ENCODE results near the gene DGKG. TPM values are rescaled to one million over a fixed set of nuclear protein-coding genes. Genes with fewer than 3 reads are reported as not detected.

DGKG gene
- total and polyA plus RNA-seq, 10 of the 15 experiments (the other 5 are each of a cell fraction or from before 2014, with no cell fraction given), result 0.39 to 6.2 (median 4.7) TPM

- no peak for TF ChIP-seq EP300 (IDR thresholded peaks at IDR 0.05; ENCODE audit: borderline replicate concordance in 1 of 2, control insufficient read depth in 1 of 2, low read depth in 2 of 2, low read length in 2 of 2)
- no peak for TF ChIP-seq SIX5 (IDR thresholded peaks at IDR 0.05; ENCODE audit: low read depth, low read length, severe bottlenecking)
- TF ChIP-seq CHD1 (IDR thresholded peaks at IDR 0.05; ENCODE audit: low read depth, low read length), result no peak
- TF ChIP-seq NFXL1 (IDR thresholded peaks at IDR 0.05; ENCODE audit: borderline replicate concordance), result no peak
Measured at GRCh38 chr3:186129206-186129605, 232.8 kb downstream of the DGKG start (continued).

- Histone ChIP-seq H3K4me2 (ENCODE audit: control insufficient read depth, insufficient read depth) (no peak overlapping the region), H2AFZ (ENCODE audit: control insufficient read depth, low read depth, low read length) (no peak overlapping the region), H3K79me2 (ENCODE audit: control insufficient read depth, insufficient read depth, low read length) (no peaks in the 10 kb centered on the region), H3K9ac (ENCODE audit: control insufficient read depth, insufficient read depth, low read length) (no peak overlapping the region), H3K4me3 (no peak overlapping the region), H4K20me1 (ENCODE audit: control insufficient read depth, insufficient read depth) (no peaks in the 10 kb centered on the region), H3K27ac (ENCODE audit: control insufficient read depth, insufficient read depth) (no peak overlapping the region), H3K4me1 (ENCODE audit: control insufficient read depth, insufficient read depth, low read length) (no peaks in the 10 kb centered on the region), H3K36me3 (ENCODE audit: control insufficient read depth in 2 of 2, insufficient read depth in 2 of 2, low read length in 1 of 2) (no peaks in the 10 kb centered on the region), H3K9me3 (replicated peaks; ENCODE audit: control insufficient read depth, insufficient read depth, low read length) (no peaks in the 10 kb centered on the region), H3K27me3 (replicated peaks in 1 of 2; ENCODE audit: control insufficient read depth in 2 of 2, insufficient read depth in 2 of 2, low read length in 1 of 2) (no peaks in the 10 kb centered on the region; a peak in 1 of 4 replicates)
- DNase-seq (ENCODE audit: low read depth, low spot score) (no peak), FAIRE-seq (no peak), ATAC-seq (no peak)
- TF ChIP-seq CEBPB (IDR thresholded peaks at IDR 0.05; ENCODE audit: borderline replicate concordance in 1 of 2, low read depth in 2 of 2, low read length in 2 of 2), result no peak
- 61% methylated on average over 8 of the region's 8 CpGs for WGBS (ENCODE audit: insufficient coverage, insufficient replicate concordance, low lambda C conversion rate, missing lambda C conversion rate)
- RAD21 ChIA-PET (ENCODE audit: unreplicated experiment), result no interaction called here
- CTCF ChIA-PET, result interaction anchor here (0.5 kb wide), 1 partner anchor 81 kb away, joined by 5 read pairs; no protein-coding TSS in a partner anchor
- in situ Hi-C loops (cut with MboI) (no loop called here), intact Hi-C loops (cut with micrococcal nuclease; ENCODE audit: unreplicated experiment) (no loop called here)
- POLR2A ChIA-PET, result interaction anchor here (0.7 kb wide), 1 partner anchor 42 kb away, joined by 4 read pairs; no protein-coding TSS in a partner anchor
- BruUV-seq (replicated peaks), result no TSS peak
- SMC1A ChIA-PET (ENCODE audit: uncharacterized antibody, unreplicated experiment), result no interaction called here
Measured at GRCh38 chr3:186128158-186128557, 233.9 kb downstream of the DGKG start.

DNA sequence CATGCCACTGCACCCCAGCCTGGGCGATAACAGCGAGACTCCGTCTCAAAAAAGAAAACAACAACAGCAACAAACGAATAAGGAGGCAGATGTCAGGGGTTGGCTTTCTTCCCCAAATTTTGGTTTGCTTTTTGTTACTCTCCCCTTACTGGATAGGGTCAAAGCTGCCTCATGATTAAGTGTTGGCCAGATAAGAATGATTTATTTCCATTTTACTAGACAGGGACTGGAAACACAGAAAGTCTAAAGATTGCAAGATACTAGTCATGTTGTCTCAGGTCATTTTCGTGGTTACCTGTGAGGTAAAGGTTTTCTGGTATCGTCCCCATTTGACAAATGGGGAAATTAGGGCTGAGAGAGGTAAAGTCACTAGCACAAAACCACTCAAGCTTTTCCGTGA lies 234.6 kb downstream of the DGKG start:
- H3K36me3 ChIP-seq (ENCODE audit: control insufficient read depth in 2 of 2, insufficient read depth in 2 of 2, low read length in 1 of 2), result no peaks in the 10 kb centered on the region
- H3K79me2 ChIP-seq (ENCODE audit: control insufficient read depth, insufficient read depth, low read length), result no peaks in the 10 kb centered on the region
- no TSS peak for BruUV-seq (replicated peaks)
- no peak overlapping the region for H3K4me3 ChIP-seq
- DNase-seq (ENCODE audit: low read depth, low spot score) (no peak), ATAC-seq (no peak), FAIRE-seq (no peak)
- no peaks in the 10 kb centered on the region for H3K4me1 ChIP-seq (ENCODE audit: control insufficient read depth, insufficient read depth, low read length)
- H3K9ac ChIP-seq (ENCODE audit: control insufficient read depth, insufficient read depth, low read length), result no peak overlapping the region
- no peak overlapping the region for H3K27ac ChIP-seq (ENCODE audit: control insufficient read depth, insufficient read depth)
- SMC1A ChIA-PET (ENCODE audit: uncharacterized antibody, unreplicated experiment), result no interaction called here
- H4K20me1 ChIP-seq (ENCODE audit: control insufficient read depth, insufficient read depth), result no peaks in the 10 kb centered on the region
- WGBS (ENCODE audit: insufficient coverage, insufficient replicate concordance, low lambda C conversion rate, missing lambda C conversion rate), result 74% methylated on average over 7 of the region's 7 CpGs
- POLR2A ChIA-PET, result no interaction called here
- no peaks in the 10 kb centered on the region; a peak in 1 of 4 replicates for H3K27me3 ChIP-seq (replicated peaks in 1 of 2; ENCODE audit: control insufficient read depth in 2 of 2, insufficient read depth in 2 of 2, low read length in 1 of 2)
- H3K9me3 ChIP-seq (replicated peaks; ENCODE audit: control insufficient read depth, insufficient read depth, low read length), result no peaks in the 10 kb centered on the region
- CTCF ChIA-PET, result no interaction called here
- in situ Hi-C loops (cut with MboI) (no loop called here), intact Hi-C loops (cut with micrococcal nuclease; ENCODE audit: unreplicated experiment) (no loop called here)
- no peak overlapping the region for H3K4me2 ChIP-seq (ENCODE audit: control insufficient read depth, insufficient read depth)
- no peak overlapping the region for H2AFZ ChIP-seq (ENCODE audit: control insufficient read depth, low read depth, low read length)
- RAD21 ChIA-PET (ENCODE audit: unreplicated experiment), result no interaction called here
- TF ChIP-seq SMARCA5 (IDR thresholded peaks at IDR 0.05) (no peak), TARDBP (IDR thresholded peaks at IDR 0.05; ENCODE audit: borderline replicate concordance) (no peak), RCOR1 (conservative IDR thresholded peaks at IDR 0.05; ENCODE audit: low read depth, low read length) (no peak), KLF5 (IDR thresholded peaks at IDR 0.05; ENCODE audit: partially characterized antibody) (no peak), SREBF2 (IDR thresholded peaks at IDR 0.05; ENCODE audit: low read length) (no peak), JUND (IDR thresholded peaks at IDR 0.05; ENCODE audit: low read depth, low read length) (no peak), TBL1XR1 (IDR thresholded peaks at IDR 0.05; ENCODE audit: low read depth, low read length) (no peak), RELA (IDR thresholded peaks at IDR 0.05; ENCODE audit: borderline replicate concordance, partially characterized antibody) (no peak), HCFC1 (IDR thresholded peaks at IDR 0.05; ENCODE audit: low read length) (no peak), POLR2AphosphoS5 (IDR thresholded peaks at IDR 0.05; ENCODE audit: low read length) (no peak), CEBPB (IDR thresholded peaks at IDR 0.05; ENCODE audit: borderline replicate concordance in 1 of 2, low read depth in 2 of 2, low read length in 2 of 2) (no peak), SIX5 (IDR thresholded peaks at IDR 0.05; ENCODE audit: low read depth, low read length, severe bottlenecking) (no peak), EP300 (IDR thresholded peaks at IDR 0.05; ENCODE audit: borderline replicate concordance in 1 of 2, control insufficient read depth in 1 of 2, low read depth in 2 of 2, low read length in 2 of 2) (no peak)
- TF ChIP-seq, protein P1, sequence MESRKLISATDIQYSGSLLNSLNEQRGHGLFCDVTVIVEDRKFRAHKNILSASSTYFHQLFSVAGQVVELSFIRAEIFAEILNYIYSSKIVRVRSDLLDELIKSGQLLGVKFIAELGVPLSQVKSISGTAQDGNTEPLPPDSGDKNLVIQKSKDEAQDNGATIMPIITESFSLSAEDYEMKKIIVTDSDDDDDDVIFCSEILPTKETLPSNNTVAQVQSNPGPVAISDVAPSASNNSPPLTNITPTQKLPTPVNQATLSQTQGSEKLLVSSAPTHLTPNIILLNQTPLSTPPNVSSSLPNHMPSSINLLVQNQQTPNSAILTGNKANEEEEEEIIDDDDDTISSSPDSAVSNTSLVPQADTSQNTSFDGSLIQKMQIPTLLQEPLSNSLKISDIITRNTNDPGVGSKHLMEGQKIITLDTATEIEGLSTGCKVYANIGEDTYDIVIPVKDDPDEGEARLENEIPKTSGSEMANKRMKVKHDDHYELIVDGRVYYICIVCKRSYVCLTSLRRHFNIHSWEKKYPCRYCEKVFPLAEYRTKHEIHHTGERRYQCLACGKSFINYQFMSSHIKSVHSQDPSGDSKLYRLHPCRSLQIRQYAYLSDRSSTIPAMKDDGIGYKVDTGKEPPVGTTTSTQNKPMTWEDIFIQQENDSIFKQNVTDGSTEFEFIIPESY (IDR thresholded peaks at IDR 0.05), result no peak
